Stimulated activated CD4-positive, alpha-beta T cell treated with anti-CD3 and anti-CD28 coated beads, Interleukin-4, amount 100 ng/mL, for 48 hours (primary cell): ENCODE results near the gene GABRA5.
"Not testable (repeated sequence)": the region's sequence is repeated elsewhere in the genome, so short reads cannot be mapped to it uniquely, and the experiment has no call there.

Experiments
- DNase-seq, 2 donors: peaks; one replicate each; pipeline ENCODE4 v3.0.0-alpha.2; 2020; ENCODE audit warnings: low read depth in 2 of 2

GABRA5 gene

DNA sequence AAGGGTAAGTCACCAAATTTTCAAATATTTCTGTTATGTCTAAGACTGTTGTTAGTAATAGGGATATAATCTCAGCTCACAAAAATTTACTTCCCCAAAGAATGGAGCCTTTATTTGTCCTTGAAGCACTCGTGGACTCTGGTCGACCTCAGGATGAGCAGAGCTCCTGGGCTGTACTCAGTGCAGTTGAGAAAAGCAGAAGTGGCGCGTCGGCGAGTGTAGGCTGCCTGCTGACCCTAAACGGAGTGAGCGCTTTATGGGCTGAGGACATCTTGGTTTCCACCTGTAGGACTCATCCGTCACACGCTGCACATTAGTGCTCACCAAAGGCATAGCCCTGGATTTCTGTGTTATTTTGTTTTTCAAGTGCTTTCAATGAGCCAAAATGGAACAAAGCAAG is 11.0 kb downstream of the GABRA5 start:
- DNase-seq = no peak

DNA sequence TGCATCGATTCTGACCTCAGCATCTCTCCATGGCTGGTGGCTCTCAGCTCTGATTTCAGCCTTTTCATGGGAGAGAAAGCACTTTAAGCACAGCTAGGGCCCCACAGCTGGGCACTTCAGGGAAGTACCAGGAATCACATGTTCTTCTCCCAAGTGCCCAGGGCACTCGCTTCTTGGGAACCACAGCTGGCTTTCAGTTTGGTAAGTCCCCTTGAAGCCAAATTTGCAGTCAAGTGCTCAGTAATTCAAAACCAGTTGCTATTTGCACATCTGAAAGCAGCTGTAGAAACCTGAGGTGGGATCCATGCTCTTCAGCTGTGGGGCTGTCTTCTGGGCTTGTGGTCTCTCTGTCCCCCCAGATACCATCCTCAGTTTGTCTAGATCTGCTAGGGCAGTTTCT is 12.8 kb downstream of the GABRA5 start:
- DNase-seq = no peak

DNA sequence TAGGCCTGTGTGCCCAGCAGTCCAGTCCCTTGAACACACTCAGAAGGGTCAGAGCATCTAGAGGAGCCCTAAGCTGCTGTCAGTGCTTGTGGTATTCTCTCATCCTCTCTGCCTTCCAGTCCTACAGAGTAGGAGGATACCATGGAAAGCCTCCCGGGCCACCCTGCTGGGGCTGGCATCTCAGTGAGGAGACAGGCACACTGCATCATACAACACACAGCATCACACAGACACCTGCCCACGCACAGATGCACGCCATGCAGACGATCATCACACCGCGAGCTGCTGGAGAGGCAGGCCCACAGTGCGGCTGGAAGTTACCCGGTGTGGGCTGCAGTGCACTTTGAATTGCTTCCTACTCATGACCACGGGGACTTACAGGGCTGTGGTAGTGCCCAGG is 15.2 kb downstream of the GABRA5 start:
- DNase-seq = no peak

DNA sequence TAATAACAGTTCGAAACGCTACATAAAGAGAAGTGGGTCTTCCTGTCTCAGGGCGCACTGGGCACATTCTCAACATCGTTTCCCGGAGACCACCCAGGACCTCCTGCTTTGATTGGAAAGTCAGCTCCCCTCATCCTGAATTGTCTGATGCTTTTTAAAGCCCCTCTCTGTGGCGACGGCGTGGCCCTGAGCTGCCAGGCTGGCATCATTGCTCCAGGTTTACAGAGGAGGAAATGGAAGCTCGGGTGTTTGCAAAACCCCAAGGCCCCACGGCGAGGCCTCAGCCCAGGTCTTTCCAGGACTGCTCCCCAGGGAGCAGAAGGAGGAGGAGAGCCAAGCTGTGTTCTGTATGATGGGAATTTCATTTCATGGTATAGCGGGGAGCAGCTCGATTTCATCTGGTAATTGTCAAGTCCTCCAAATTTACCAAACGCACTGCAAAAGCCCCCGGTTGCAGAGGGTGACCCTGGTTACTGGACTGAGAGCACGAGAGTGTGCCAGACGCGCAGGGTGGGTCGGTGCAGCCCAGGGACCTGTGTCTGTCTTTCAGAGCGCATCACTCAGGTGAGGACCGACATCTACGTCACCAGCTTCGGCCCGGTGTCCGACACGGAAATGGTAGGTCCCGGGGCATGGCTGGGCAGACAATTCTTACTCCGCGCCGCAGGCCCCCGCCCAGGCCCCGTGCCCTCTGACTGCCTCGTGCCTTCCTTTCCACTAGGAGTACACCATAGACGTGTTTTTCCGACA is 15.9 kb downstream of the GABRA5 start:
- no peak for DNase-seq

DNA sequence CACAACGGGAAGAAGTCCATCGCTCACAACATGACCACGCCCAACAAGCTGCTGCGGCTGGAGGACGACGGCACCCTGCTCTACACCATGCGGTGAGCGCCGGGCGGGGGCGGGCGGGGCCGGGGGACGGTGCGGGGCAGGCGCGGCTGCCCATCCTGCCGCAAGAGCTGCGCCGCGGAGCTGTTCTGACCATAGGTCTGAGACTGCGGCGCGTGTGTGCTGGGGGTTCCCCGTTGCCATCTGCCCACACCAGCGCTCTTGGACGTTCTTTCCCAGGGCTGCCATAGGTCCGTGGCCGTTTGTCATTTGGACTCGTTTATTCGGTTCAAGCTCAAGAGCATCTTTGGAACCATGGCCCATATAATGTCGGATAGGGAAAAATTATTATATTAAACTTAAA is 16.6 kb downstream of the GABRA5 start:
- no peak for DNase-seq

DNA sequence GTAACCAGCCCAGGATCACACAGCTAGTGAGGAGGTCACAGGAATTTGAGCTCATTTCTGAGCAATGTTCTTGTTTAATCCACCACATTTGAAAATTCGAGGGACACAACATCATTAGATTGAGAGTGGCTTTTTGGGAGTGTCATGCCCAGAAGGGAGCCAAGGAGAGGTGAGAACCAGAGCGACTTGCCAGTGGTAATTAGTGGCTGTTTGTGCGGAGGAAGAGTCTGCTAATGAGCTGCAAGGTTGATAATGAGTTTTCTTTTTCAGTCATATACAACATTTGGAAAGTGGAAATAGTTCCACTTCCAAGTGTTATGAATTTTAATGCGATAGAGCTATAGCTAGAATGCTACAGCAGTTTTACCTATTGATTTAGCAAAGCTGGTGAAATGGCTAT is 19.7 kb downstream of the GABRA5 start:
- DNase-seq = no peak

DNA sequence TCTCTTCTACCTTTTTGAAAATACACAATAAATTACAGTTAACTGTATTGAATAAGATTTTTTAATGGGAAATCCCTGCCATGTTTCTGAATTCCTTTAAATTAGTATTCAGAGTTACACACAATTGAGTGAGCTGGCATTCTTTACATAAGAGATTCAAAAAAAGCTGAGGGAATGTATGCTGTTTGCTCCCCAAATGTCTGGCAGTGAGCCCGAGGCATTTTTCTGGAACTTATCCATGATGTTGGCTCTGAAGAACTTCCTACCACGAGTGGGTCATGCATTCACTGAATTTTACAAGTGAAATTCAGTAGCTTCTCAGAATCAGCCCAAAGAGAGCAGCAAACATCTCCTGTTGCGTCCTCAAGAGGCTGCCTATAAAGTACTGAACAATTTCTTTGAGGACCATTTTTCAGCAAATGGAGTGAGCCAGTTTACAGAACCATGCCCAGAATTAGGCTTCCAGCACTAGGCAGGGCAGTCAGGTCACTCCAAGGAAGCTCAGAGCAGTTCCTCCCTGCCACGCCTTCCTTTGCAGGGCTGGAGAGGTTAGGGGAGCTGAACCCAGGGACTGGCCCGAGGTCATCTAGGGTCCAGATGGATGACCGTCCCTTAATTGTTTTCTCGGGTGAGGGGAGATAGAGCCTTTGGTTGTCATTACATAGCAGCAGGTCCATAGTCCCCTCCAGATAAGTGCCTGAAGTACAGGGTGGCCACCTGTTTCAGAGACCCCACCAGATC is 21.2 kb downstream of the GABRA5 start:
- no peak for DNase-seq

DNA sequence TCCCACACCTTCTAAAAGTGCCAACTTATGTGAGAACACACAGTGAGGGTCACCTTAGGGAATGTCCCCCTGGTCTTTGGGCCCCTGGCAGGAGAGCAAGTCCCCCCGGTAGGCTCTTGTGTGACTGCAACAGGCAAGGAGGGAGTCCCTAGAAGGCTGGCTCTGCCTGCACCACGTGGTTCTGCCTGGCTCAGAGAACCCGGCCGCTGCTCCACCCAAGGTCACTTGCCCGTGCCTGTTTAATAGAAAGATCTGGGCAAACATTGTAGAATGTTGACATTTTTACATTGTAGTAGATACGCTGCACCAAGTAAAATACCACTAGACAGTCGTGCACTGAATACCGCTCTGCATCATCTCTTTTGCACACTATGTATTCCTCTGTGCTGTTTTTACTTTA is 21.9 kb downstream of the GABRA5 start:
- DNase-seq = no peak

DNA sequence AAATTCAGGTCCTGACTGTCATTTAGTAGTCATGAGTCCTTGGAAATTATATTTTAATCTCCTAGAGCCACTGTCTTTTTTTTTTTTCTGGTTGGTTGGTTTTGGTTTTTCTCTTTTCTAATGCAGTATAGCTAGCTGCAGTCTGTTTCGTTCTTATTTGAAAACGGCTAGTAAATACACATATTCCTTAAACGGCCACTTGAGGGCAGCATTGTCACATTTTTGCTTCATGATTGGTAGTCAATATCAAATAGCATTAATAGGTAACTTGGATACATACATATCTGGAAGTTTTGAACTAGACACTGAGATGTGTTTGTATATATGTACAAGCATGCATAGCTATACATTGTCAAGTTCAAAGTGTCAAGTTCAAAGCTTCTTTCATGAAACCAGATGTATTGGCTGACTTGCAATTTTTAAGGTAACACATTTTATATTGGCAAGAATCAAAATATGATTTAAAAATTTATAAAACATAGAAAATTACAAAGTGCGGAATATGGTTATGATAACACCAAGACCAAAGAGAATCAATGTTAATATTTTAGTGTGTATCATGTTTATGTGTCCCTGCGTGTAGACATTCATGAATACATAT is 22.5 kb downstream of the GABRA5 start:
- peak; percentile 32 to 42 for DNase-seq

DNA sequence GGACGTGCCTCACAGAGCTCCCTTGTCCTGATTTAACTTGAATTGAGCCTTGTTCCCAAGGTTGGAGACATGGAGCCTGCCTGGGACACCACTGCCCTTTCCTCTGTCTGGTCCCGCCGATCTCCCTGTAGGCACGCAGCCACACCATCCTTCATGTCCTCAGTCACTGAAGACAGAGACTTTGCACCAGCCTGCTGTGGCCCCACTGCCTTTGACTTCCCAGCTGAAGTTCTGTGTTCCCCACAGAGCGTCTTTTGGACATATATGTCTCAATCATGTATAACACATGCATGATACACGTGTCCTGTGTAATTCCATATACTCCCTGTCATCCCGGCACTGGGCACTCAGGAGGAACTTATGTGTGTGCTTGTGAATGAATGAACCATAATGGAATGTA is 23.6 kb downstream of the GABRA5 start:
- DNase-seq = no peak

DNA sequence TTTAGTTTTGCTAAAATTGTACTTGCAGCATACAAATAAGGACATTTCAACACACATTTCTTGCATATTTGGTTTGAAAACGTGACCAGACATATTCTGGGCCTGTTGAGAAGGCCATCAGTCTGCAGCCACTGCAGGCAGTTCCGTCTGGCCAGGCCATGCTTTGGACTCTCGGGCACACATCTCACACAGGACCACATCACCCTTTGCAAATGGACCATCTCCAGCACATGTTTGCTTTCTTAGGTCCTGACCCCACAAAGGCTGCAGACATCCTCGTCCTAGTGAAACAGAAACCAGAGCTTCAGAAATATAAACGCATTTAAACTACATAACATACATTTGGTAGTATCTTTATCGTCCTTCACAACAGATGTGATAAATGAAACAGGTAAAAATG is 24.1 kb downstream of the GABRA5 start:
- DNase-seq = no peak

DNA sequence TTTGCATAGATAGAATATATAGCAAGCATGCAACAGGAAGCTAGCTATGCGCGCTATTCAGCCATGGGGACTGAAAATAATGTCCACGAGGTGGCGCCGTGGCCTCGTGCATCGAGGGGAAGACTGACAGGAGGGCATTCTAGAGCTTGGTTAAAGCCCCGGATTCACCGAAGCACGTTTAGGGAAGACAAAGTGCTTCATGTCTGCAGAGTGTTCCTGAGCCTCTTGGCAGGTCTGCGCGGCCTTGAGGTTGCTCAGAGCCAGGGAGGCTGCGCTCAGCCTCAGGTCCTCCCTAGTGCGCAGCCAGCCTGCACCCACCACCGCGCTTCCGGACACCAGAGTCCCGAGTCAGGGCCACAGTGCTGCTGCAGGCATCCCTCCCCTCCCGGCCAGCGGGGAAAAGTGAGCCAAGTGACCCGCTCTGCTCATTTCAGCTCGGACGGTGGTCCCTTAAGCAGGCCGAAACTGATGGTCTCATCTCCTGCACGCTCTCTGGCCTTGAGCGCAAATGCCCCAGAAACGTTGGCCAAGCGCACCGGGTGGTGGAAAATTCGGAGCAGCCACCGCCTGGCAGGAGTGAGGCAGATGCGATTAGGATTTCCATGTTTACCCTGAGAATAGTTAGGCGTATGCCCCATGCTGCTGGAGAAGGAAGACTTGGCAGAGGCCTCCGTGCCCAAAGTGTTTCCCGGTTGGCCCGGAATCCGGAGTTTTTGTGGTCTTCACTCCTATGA is 24.8 kb downstream of the GABRA5 start:
- DNase-seq = peak; percentile 30 to 65

DNA sequence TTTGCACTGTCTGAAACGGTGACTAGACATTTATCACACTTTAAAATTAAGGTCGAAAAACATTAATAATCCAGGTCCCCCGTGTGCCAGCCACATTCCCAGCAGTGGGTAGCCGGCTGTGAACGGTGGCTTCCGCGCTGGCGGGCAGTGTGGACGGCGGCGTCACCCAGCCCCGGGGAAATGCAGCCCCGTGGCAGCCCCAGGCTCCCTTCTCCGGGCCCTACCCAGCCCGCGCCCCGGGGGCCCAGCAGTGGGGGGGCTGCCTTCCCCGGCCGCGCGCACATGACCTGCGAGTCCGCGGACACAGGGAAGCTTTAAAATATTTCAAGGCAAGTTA is 25.3 kb downstream of the GABRA5 start:
- no peak for DNase-seq

DNA sequence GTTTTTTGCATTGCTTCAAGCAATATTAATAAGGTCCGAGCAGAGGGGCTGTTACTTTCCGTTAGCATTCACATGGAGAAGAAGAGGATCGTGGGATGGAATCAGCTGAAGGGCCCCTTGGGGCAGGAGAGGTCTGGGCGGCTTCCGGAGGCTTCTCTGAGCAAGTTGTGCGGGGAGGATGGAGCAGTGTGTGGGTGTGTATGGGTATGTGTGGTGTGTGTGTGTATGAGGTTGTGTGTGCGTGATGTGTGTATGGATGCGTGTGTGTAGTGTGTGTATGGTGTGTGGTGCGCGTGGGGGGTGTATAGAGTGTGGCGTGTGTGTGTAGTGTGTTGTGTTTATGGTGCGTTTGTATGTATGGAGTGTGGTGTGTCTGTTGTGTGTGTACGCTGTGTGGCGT is 25.8 kb downstream of the GABRA5 start:
- DNase-seq = no peak

DNA sequence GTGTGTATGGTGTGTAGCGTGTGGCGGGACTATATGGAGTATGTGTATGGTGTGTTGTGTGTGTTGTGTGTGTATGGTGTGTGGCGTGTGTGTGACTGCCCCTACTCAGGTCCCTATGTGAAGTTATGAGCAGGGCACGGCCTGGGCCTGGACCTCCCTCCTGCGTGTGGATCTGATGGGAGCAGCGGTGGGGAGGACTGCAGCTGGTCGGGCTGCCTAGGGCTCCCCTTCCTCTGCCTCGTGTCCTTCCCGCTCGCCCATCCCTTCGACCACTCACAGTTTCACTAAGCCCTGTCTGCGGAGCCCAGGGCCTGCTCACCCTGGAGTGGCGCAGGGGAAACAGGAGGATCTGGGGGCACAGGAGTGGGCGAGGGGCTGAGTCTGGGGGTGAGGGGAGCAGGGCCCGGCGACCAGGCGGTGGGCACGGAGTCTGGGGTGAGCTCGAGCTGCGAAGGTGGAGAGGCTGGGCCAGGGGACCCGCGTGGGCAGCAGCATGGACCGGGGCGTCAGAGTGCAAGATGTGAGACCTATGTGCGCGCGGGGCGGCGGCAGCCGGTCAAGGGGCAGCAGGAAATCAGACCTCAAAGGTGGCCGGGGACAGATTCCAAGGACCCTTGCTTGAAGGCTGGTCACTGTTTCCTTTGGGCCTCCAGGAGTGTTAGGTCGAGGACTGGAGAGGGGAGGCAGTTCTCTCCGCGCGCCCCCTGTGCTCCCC is 26.6 kb downstream of the GABRA5 start:
- no peak for DNase-seq

DNA sequence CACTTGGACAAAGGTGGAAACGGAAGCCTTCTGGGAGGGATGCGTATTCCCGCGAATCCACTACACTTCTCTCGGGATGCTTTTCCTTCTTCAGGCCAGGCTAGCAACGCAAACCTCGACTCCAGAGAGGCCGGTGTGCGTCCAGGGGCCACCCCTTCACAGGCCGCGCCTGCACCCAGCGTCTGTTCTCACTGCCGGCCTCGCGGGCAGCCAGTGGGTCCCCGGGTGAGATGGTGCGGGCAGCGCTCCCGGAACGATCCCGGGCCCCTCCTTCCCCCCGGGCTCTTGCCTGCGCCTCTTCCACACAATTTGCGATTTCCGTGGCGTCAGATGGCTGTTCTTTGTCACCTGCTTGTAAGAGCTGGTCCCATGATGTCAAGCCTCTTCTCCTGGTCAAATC is 27.3 kb downstream of the GABRA5 start:
- no peak for DNase-seq

DNA sequence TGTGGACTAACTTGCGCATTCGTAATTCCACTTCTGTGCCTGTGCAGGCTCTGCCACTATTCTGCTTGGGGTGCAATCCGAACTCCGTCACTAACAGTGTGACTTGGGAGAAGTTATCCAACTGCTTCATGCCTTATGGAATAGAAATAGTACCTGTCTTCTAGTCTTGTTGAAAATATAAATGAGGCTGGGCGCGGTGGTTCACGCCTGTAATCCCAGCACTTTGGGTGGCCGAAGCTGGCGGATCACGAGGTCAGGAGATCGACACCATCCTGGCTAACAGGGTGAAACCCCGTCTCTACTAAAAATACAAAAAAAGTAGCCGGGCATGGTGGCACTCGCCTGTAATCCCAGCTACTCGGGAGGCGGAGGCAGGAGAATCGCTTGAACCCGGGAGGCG is 28.5 kb downstream of the GABRA5 start:
- not testable (repeated sequence) for DNase-seq

DNA sequence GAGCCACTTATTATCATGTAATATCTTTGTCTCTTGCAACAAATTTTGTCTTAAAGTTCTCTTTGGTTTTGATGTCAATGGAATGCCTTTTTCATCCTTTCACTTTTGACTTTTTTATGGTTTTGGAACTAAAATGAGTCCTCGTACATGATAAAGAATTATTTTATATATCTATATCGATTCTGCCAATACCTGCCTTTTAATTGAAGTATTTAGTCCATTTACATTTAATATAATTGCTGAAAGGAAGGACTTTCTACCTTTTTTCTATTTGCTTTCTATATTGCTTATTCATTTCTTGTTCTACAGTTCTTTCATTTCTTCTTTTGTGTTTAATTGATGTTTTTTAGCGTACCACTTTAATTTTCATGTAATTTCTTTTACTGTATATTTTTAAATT is 32.8 kb downstream of the GABRA5 start:
- DNase-seq = no peak

DNA sequence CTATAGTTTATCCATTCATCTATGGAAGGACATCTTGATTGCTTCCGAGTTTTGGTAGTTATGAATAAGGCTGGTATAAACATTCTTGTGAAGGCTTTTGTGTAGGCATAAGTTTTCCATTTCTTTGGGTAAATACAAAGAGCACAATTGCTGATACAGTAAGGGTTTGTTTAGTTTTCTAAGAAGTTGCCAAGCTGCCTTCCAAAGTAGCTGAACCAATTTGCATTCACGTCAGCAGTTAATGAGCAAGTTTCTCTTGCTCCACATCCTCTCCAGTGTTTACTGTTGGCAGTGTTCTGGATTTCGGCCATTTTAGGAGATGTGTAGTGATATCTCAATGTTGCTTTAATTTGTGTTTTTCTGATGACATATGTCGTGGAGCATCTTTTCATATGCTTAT is 34.2 kb downstream of the GABRA5 start:
- no peak for DNase-seq

DNA sequence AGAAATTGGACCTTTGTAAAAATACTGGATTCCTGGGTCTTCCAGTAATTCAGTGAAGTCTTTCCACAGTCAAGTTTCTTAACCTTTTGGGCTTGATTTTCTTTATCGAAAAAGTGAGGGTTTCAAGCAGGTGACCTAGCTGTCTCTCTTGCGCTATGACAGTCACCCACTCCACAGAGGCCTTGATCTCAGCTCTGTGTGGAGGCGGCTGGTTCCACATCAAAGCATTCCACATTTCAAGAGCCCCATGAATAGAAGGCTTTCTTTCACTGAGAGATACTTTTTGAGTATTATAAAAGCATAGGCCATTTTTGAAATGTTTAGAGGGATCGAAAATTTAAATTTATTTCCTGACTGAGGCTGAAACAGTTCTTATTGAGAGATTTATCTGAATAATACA is 43.9 kb downstream of the GABRA5 start:
- DNase-seq = no peak

DNA sequence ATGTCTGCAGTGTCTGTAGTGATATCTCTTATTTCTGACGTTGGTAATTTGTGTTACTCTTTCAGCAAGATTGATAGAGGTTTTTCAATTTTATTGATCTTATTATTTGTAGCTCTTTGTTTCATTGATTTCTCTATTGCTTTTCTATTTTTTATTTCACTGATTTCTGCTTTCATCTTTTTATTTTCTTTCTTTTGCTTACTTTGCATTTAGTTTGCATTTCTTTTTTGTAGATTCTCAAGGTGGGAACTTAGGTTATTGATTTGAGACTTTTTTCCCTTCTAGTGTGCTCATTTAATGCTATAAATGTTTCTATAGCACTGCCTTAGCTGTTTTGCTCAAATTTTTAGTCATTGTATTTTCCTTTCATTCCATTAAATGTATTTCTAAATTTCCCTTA is 54.6 kb downstream of the GABRA5 start:
- DNase-seq = no peak

DNA sequence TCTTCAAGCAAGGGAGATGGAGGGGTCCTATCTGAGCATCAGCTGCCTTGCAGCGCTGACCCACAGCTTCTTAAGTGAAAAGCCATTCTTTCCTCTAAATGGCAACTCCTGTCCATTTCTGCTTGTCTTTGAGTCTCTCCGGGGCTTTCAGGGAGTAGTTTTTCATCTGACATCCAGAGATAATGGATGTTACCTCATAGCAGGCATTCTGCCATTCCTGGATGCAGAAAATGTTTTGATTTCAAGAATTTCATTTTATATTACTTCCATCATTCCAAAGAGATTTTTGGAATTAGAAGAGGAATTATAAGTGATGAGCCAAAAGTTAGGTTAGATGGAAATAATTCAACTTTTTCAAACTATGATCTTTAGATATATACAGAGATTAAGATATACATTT is 59.2 kb downstream of the GABRA5 start:
- no peak for DNase-seq
